SK-N-SH (cell line): ENCODE data around the gene UBAC2. TPM values are rescaled to one million over a fixed set of nuclear protein-coding genes. Genes with fewer than 3 reads are reported as not detected.

Experiments used
- CTCF ChIA-PET: fragments of 300-600, 350-600 bp; formaldehyde crosslinking; extraction: SDS; loops from one replicate; lab custom pipeline; 2021; lab: Yijun Ruan, JAX
- POLR2A ChIA-PET: fragments of 350-600 bp; sonication (Branson Sonifier 250); formaldehyde crosslinking; extraction: SDS; loops from one replicate; lab custom pipeline; 2020; ENCODE audit warnings: antibody characterized with exemption, inconsistent platforms; lab: Yijun Ruan, JAX
- DNase-seq: peaks from one replicate; pipeline ENCODE4 v3.0.0; 2012
- H2AFZ ChIP-seq: fragments of 200-600 bp; sonication (generic); 2 replicates; pipeline ENCODE4 v1.8.1; 2016; ENCODE audit warnings: antibody characterized with exemption, mild to moderate bottlenecking, low read depth
- H3F3A ChIP-seq: fragments of 200-600 bp; sonication (generic); replicated peaks from 2 replicates; pipeline ENCODE3; 2016; ENCODE audit warnings: antibody characterized with exemption, mild to moderate bottlenecking; ENCODE audit not compliant: insufficient read depth
- H3K27ac ChIP-seq, 2 experiments: fragments of 200-500 bp in 1 of 2; fragments of 200-600 bp in 1 of 2; sonication (Bioruptor generic) in 1 of 2; sonication (generic), shearing (Covaris generic) in 1 of 2; 2 replicates each; pipeline versions ENCODE4 v1.5.1 to v1.6.1; 2014 to 2016; ENCODE audit warnings: low read depth in 2 of 2, inconsistent platforms in 1 of 2, low read length in 1 of 2, mild to moderate bottlenecking in 1 of 2, mixed read lengths in 1 of 2
- H3K27me3 ChIP-seq: fragments of 200-600 bp; sonication (generic), shearing (Covaris generic); 2 replicates; pipeline ENCODE4 v1.6.1; 2016; ENCODE audit warnings: mixed run types; ENCODE audit not compliant: insufficient read depth
- H3K36me3 ChIP-seq, 2 experiments: fragments of 200-500 bp in 1 of 2; fragments of 200-600 bp in 1 of 2; sonication (Bioruptor generic) in 1 of 2; sonication (generic) in 1 of 2; replicated peaks in 1 of 2; 2 replicates each; pipeline versions ENCODE3 to v1.5.1; 2014 to 2016; ENCODE audit warnings: low read length in 1 of 2, mild to moderate bottlenecking in 1 of 2; ENCODE audit not compliant: insufficient read depth in 2 of 2, control insufficient read depth in 1 of 2
- H3K4me1 ChIP-seq, 2 experiments: fragments of 200-500 bp in 1 of 2; fragments of 200-600 bp in 1 of 2; sonication (Bioruptor generic) in 1 of 2; sonication (generic), shearing (Covaris generic) in 1 of 2; 2 replicates each; pipeline versions ENCODE4 v1.5.1 to v1.6.1; 2014 to 2016; ENCODE audit warnings: low read depth in 1 of 2, low read length in 1 of 2, mixed run types in 1 of 2; ENCODE audit not compliant: insufficient read depth in 2 of 2, control insufficient read depth in 1 of 2
- H3K4me2 ChIP-seq: fragments of 200-600 bp; sonication (generic), shearing (Covaris generic); 2 replicates; pipeline ENCODE4 v1.6.1; 2017; ENCODE audit warnings: mixed run types
- H3K4me3 ChIP-seq, 2 experiments: fragments of 200-500 bp in 1 of 2; fragments of 200-600 bp in 1 of 2; sonication (Bioruptor generic) in 1 of 2; sonication (generic), shearing (Covaris generic) in 1 of 2; 2 replicates each; pipeline versions ENCODE4 v1.5.1 to v1.8.1; 2014 to 2016; ENCODE audit warnings: low read depth in 2 of 2, inconsistent platforms in 1 of 2, low read length in 1 of 2, mild to moderate bottlenecking in 1 of 2, mixed read lengths in 1 of 2, moderate library complexity in 1 of 2
- H3K79me2 ChIP-seq: fragments of 200-600 bp; sonication (generic); 2 replicates; pipeline ENCODE4 v1.8.1; 2017; ENCODE audit warnings: mild to moderate bottlenecking; ENCODE audit not compliant: insufficient read depth
- H3K9ac ChIP-seq: fragments of 200-600 bp; sonication (generic); 2 replicates; pipeline ENCODE4 v1.6.1; 2017; ENCODE audit warnings: mixed run types
- H3K9me2 ChIP-seq: fragments of 200-600 bp; sonication (generic); 2 replicates; pipeline ENCODE4 v1.6.1; 2017; ENCODE audit warnings: mixed run types
- H3K9me3 ChIP-seq: fragments of 200-600 bp; sonication (generic); 2 replicates; pipeline ENCODE4 v1.6.1; 2017; ENCODE audit warnings: mixed run types, mild to moderate bottlenecking, moderate library complexity
- H4K20me1 ChIP-seq: fragments of 200-600 bp; sonication (generic); 2 replicates; pipeline ENCODE4 v1.6.1; 2017; ENCODE audit warnings: mild to moderate bottlenecking, mixed run types; ENCODE audit not compliant: insufficient read depth
- CHD2 ChIP-seq: fragments of 150-350 bp; IDR thresholded peaks from 2 replicates; pipeline ENCODE4 v1.6.1; 2018; ENCODE audit warnings: low read length; ENCODE audit not compliant: partially characterized antibody
- EP300 ChIP-seq, 2 experiments: IDR thresholded peaks; 2 replicates each; pipeline versions ENCODE4 v1.4.0 to v1.6.1; 2012; ENCODE audit warnings: borderline replicate concordance in 1 of 2, low read depth in 1 of 2, low read length in 1 of 2
- FOSL2 ChIP-seq: IDR thresholded peaks from 2 replicates; pipeline ENCODE4 v1.4.0; 2012; ENCODE audit warnings: low read depth, mild to moderate bottlenecking, moderate library complexity, borderline replicate concordance
- FOXJ3 ChIP-seq: sonication (generic); formaldehyde crosslinking; IDR thresholded peaks from 2 replicates; pipeline ENCODE4 v1.5.1; 2020; ENCODE audit warnings: mild to moderate bottlenecking, missing genetic modification reagents
- FOXM1 ChIP-seq: IDR thresholded peaks from 2 replicates; pipeline ENCODE4 v1.4.0; 2012; ENCODE audit warnings: low read depth, mild to moderate bottlenecking
- GABPA ChIP-seq: IDR thresholded peaks from 2 replicates; pipeline ENCODE4 v1.4.0; 2012; ENCODE audit warnings: low read depth, mild to moderate bottlenecking
- JUND ChIP-seq: IDR thresholded peaks from 2 replicates; pipeline ENCODE4 v1.4.0; 2012
- MXI1 ChIP-seq: IDR thresholded peaks from 2 replicates; pipeline ENCODE4 v1.6.1; 2012; ENCODE audit warnings: mild to moderate bottlenecking, low read depth, low read length, improper control_type of control experiment
- NRF1 ChIP-seq: IDR thresholded peaks from 2 replicates; pipeline ENCODE4 v1.6.1; 2012; ENCODE audit warnings: low read depth, mild to moderate bottlenecking, low read length
- RCOR1 ChIP-seq: fragments of 150-350 bp; IDR thresholded peaks from 2 replicates; pipeline ENCODE4 v1.6.1; 2017; ENCODE audit warnings: antibody characterized with exemption, low read length
- REST ChIP-seq: IDR thresholded peaks from 2 replicates; pipeline ENCODE4 v1.6.1; 2012; ENCODE audit warnings: mild to moderate bottlenecking, low read depth, low read length, moderate library complexity
- RXRA ChIP-seq: IDR thresholded peaks from 2 replicates; pipeline ENCODE4 v1.4.0; 2012; ENCODE audit warnings: low read depth, mild to moderate bottlenecking, borderline replicate concordance
- SIN3A ChIP-seq: IDR thresholded peaks from 2 replicates; pipeline ENCODE4 v1.6.1; 2012; ENCODE audit warnings: low read depth, mild to moderate bottlenecking, low read length, moderate library complexity, borderline replicate concordance
- SMC3 ChIP-seq: IDR thresholded peaks from 2 replicates; pipeline ENCODE4 v1.6.1; 2012; ENCODE audit warnings: low read depth, low read length, improper control_type of control experiment
- TCF12 ChIP-seq: IDR thresholded peaks from 2 replicates; pipeline ENCODE4 v1.4.0; 2012
- TEAD4 ChIP-seq: IDR thresholded peaks from 2 replicates; pipeline ENCODE4 v1.4.0; 2012; ENCODE audit warnings: mild to moderate bottlenecking, borderline replicate concordance; ENCODE audit not compliant: insufficient read depth
- USF1 ChIP-seq: IDR thresholded peaks from 2 replicates; pipeline ENCODE4 v1.4.0; 2012; ENCODE audit warnings: low read depth, borderline replicate concordance
- WGBS: methylation state at CpG from one replicate; pipeline ENCODE4 v1.1.6; 2017; ENCODE audit warnings: low lambda C conversion rate; 5-methylcytosine and 5-hydroxymethylcytosine counted together
- polyA plus RNA-seq, 3 experiments: library from polyadenylated mRNA; depleted of rRNA; stranded (reverse); fragments of >200 nt; gene quantifications; 2 replicates each; pipeline ENCODE4 v1.2.3, GENCODE V29; 2012
- TF ChIP-seq, protein P1 (sequence below): fragments of 150-350 bp; IDR thresholded peaks from 2 replicates; pipeline ENCODE4 v1.6.1; 2017; ENCODE audit warnings: antibody characterized with exemption, low read length, low read depth, borderline replicate concordance
- TF ChIP-seq, protein P2 (sequence below): IDR thresholded peaks from 2 replicates; pipeline ENCODE4 v1.4.0; 2012; ENCODE audit warnings: low read depth, borderline replicate concordance
- TF ChIP-seq, protein P3 (sequence below): IDR thresholded peaks from 2 replicates; pipeline ENCODE4 v1.4.0; 2012; ENCODE audit warnings: low read depth
- TF ChIP-seq, protein P4 (sequence below): fragments of 150-350 bp; IDR thresholded peaks from 2 replicates; pipeline ENCODE4 v1.6.1; 2016; ENCODE audit warnings: mild to moderate bottlenecking, low read depth, low read length

The UBAC2 gene
- polyA plus RNA-seq, 1 of the 3 experiments (the other 2 are of a cell fraction), result 79.0 TPM

- Histone ChIP-seq H3K4me2 (no peak overlapping the region), H3K9me2 (no peaks in the 10 kb centered on the region), H3K27ac (no peak overlapping the region), H3K9ac (no peak overlapping the region), H3F3A (peaks cover 27% of the 10 kb centered on the region), H2AFZ (no peak overlapping the region), H3K79me2 (no peaks in the 10 kb centered on the region), H3K36me3 (peaks cover 7 to 8% of the 10 kb centered on the region in 2 experiments), H3K4me1 (peaks cover 2 to 25% of the 10 kb centered on the region in 2 experiments), H3K9me3 (no peaks in the 10 kb centered on the region), H4K20me1 (no peaks in the 10 kb centered on the region), H3K4me3 (no peak overlapping the region), H3K27me3 (no peaks in the 10 kb centered on the region)
- ChIA-PET POLR2A (no interaction called here), CTCF (no interaction called here)
- no peak for DNase-seq
- TF ChIP-seq RCOR1 (no peak), GABPA (no peak), SMC3 (no peak), CHD2 (no peak), NRF1 (no peak), MXI1 (no peak), TCF12 (no peak), RXRA (no peak), USF1 (no peak), FOSL2 (no peak)
- TF ChIP-seq, protein P1, sequence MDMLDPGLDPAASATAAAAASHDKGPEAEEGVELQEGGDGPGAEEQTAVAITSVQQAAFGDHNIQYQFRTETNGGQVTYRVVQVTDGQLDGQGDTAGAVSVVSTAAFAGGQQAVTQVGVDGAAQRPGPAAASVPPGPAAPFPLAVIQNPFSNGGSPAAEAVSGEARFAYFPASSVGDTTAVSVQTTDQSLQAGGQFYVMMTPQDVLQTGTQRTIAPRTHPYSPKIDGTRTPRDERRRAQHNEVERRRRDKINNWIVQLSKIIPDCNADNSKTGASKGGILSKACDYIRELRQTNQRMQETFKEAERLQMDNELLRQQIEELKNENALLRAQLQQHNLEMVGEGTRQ, result no peak
- TF ChIP-seq, protein P2, sequence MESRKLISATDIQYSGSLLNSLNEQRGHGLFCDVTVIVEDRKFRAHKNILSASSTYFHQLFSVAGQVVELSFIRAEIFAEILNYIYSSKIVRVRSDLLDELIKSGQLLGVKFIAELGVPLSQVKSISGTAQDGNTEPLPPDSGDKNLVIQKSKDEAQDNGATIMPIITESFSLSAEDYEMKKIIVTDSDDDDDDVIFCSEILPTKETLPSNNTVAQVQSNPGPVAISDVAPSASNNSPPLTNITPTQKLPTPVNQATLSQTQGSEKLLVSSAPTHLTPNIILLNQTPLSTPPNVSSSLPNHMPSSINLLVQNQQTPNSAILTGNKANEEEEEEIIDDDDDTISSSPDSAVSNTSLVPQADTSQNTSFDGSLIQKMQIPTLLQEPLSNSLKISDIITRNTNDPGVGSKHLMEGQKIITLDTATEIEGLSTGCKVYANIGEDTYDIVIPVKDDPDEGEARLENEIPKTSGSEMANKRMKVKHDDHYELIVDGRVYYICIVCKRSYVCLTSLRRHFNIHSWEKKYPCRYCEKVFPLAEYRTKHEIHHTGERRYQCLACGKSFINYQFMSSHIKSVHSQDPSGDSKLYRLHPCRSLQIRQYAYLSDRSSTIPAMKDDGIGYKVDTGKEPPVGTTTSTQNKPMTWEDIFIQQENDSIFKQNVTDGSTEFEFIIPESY, result no peak
Observed at GRCh38 chr13:99326012-99326411, 125.4 kb downstream of the UBAC2 start.

- Histone ChIP-seq H3K4me2 (no peak overlapping the region), H3K9me3 (no peaks in the 10 kb centered on the region), H3K27ac (no peak overlapping the region), H4K20me1 (no peaks in the 10 kb centered on the region), H3K27me3 (no peaks in the 10 kb centered on the region), H3K4me3 (no peak overlapping the region), H3K4me1 (peaks cover 5 to 15% of the 10 kb centered on the region in 2 experiments), H3K36me3 (peaks cover 7 to 8% of the 10 kb centered on the region in 2 experiments), H3K9ac (no peak overlapping the region), H2AFZ (no peak overlapping the region), H3K9me2 (no peaks in the 10 kb centered on the region), H3K79me2 (no peaks in the 10 kb centered on the region), H3F3A (peaks cover 17% of the 10 kb centered on the region)
- no peak for DNase-seq
- WGBS, result 94% methylated on average over 2 of the region's 2 CpGs
- POLR2A ChIA-PET, result no interaction called here
- CTCF ChIA-PET, result no interaction called here
- TF ChIP-seq, protein P3, sequence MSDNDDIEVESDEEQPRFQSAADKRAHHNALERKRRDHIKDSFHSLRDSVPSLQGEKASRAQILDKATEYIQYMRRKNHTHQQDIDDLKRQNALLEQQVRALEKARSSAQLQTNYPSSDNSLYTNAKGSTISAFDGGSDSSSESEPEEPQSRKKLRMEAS, result no peak
- TF ChIP-seq TCF12 (no peak), FOXJ3 (no peak), SIN3A (no peak), SMC3 (no peak), TEAD4 (no peak), REST (no peak), RCOR1 (no peak), FOSL2 (no peak), JUND (no peak), EP300 (IDR thresholded peaks at IDR 0.05; ENCODE audit: borderline replicate concordance in 1 of 2, low read depth in 1 of 2, low read length in 1 of 2) (no peak), GABPA (no peak), FOXM1 (no peak), NRF1 (no peak)
- TF ChIP-seq, protein P4, sequence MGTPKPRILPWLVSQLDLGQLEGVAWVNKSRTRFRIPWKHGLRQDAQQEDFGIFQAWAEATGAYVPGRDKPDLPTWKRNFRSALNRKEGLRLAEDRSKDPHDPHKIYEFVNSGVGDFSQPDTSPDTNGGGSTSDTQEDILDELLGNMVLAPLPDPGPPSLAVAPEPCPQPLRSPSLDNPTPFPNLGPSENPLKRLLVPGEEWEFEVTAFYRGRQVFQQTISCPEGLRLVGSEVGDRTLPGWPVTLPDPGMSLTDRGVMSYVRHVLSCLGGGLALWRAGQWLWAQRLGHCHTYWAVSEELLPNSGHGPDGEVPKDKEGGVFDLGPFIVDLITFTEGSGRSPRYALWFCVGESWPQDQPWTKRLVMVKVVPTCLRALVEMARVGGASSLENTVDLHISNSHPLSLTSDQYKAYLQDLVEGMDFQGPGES, result no peak
Observed at GRCh38 chr13:99327126-99327525, 126.5 kb downstream of the UBAC2 start.
